IMR-90 (cell line): ENCODE results near the gene TBX1. TPM values are rescaled to one million over a fixed set of nuclear protein-coding genes. Genes with fewer than 3 reads are reported as not detected.

Experiments used
- FOS ChIP-seq: fragments of 150-350 bp; IDR thresholded peaks from 2 replicates; pipeline ENCODE4 v1.6.1; 2016; ENCODE audit warnings: low read depth, low read length
- polyA plus RNA-seq, 3 experiments: library from polyadenylated mRNA; depleted of rRNA; stranded (reverse); fragments of >200 nt; gene quantifications; 2 replicates each; pipeline ENCODE4 v1.2.3, GENCODE V29; 2012; ENCODE audit warnings: low replicate concordance in 1 of 3
- total RNA-seq: library from RNA; depleted of rRNA; stranded (reverse); fragments of >200 nt; gene quantifications from 2 replicates; pipeline ENCODE4 v1.2.3, GENCODE V29; 2012
- TF ChIP-seq, protein P1 (sequence below): fragments of 150-350 bp; IDR thresholded peaks from 2 replicates; pipeline ENCODE4 v1.6.1; 2016; ENCODE audit warnings: low read depth, mild to moderate bottlenecking, low read length, moderate library complexity, borderline replicate concordance
- TF ChIP-seq, protein P2 (sequence below): fragments of 150-350 bp; IDR thresholded peaks from 2 replicates; pipeline ENCODE4 v1.6.1; 2017; ENCODE audit warnings: mild to moderate bottlenecking, antibody characterized with exemption, low read length, low read depth

Gene TBX1
- total and polyA plus RNA-seq, 2 of the 4 experiments (the other 2 are of a cell fraction) = 0.03 TPM; not detected in 1

- TF ChIP-seq, protein P1, sequence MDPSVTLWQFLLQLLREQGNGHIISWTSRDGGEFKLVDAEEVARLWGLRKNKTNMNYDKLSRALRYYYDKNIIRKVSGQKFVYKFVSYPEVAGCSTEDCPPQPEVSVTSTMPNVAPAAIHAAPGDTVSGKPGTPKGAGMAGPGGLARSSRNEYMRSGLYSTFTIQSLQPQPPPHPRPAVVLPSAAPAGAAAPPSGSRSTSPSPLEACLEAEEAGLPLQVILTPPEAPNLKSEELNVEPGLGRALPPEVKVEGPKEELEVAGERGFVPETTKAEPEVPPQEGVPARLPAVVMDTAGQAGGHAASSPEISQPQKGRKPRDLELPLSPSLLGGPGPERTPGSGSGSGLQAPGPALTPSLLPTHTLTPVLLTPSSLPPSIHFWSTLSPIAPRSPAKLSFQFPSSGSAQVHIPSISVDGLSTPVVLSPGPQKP = no peak
- TF ChIP-seq FOS = no peak
- TF ChIP-seq, protein P2, sequence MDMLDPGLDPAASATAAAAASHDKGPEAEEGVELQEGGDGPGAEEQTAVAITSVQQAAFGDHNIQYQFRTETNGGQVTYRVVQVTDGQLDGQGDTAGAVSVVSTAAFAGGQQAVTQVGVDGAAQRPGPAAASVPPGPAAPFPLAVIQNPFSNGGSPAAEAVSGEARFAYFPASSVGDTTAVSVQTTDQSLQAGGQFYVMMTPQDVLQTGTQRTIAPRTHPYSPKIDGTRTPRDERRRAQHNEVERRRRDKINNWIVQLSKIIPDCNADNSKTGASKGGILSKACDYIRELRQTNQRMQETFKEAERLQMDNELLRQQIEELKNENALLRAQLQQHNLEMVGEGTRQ = no peak
Measured at GRCh38 chr22:19761725-19762567, 1.4 kb downstream of the TBX1 start (continued).
